GM19438 (cell line): Measurements from ENCODE around the gene GLRX3.
A peak's percentile ranks its signal among the peaks of the same experiment; 100 is the strongest.
"Not testable (repeated sequence)": the region's sequence is repeated elsewhere in the genome, so short reads cannot be mapped to it uniquely, and the experiment has no call there.

Source experiments
- ATAC-seq: cut with Tn5 transposase; IDR thresholded peaks from one replicate; pipeline ENCODE4 v1.9.1; 2021; ENCODE audit warnings: low read depth; ENCODE audit not compliant: unreplicated experiment

The GLRX3 gene

DNA sequence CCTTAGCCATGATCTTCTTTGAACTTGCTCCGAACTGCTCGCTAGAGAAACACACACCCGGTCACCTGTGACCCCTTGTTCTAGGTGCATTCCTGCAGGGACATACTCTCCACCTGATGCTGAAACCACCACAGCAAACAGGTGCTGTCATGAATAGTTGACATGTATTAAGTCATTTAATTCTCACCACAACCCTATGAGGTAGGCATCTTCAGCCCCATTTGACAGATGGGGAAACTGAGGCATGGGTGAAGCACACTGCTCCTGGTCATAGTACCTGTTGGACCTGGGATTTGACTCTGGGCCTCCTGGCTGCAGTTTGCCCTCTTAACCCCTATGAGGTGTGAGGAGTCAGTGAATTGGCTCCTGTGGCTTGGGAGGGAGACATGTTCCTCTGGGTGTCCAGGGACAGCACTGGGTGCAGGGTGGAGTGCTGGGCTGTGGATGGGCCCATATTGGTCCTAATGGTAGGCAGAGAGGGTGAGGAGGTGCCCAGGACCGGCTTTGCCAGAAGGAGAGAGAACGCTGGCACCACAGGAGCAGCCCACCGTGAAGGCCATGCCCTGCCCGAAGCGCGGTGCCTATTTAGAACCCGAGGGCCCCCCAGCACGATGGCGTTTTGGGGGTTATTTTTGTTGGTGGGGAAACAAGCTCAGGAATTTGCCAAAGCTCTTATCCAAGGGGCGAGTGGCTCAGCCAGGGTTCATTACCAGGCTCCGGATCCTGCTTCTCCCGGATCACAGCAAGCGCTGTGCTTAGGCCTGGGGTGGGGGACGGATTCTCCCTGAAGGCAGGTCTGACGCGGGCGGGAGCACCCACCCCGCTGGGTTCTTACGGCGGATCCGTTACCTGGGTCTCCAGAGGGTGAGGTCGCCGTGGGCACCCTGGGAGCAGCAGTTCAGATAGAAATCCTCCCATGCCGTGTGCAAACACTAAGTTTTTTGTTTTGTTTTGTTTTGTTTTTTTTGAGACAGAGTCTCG lies 52.3 kb downstream of the GLRX3 start:
- ATAC-seq, result no peak

GRCh38 chr10:130189608-130190054 lies 53.4 kb downstream of the GLRX3 start:
- no peak for ATAC-seq

DNA sequence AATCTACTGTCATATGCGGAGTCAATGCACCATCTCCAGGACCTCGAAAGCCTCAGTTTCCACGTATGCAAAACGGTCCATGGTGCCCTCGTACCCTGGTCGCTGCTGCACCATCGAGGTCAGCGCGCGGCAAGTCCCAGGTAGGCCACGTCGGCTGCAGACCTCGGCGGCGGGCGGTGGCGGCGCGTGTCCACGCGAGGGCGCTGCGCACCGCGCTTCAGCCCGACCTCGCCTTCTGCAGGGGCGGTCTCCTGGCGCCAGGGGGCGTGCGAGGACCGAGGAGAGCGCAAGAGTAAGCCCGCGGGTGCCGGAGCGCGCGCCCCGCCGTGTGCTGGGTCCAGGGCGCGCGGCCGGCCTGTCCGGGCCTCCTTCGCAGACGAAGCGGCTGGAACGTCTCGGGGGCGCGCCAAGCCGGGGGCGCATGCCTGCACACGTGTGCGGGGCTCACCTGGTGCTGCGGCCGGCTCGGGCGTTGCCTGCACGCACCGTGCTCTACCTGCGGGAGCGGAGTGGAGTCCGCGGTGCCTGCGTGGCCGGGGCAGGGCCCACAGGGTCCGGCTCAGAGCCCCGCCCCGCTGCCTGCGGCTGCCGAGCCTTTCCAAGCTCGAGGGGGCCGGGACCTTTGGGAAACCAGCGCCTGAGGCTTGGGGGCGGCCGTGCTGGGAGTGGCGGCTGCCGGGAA lies 54.0 kb downstream of the GLRX3 start:
- ATAC-seq, result peak; percentile 82

DNA sequence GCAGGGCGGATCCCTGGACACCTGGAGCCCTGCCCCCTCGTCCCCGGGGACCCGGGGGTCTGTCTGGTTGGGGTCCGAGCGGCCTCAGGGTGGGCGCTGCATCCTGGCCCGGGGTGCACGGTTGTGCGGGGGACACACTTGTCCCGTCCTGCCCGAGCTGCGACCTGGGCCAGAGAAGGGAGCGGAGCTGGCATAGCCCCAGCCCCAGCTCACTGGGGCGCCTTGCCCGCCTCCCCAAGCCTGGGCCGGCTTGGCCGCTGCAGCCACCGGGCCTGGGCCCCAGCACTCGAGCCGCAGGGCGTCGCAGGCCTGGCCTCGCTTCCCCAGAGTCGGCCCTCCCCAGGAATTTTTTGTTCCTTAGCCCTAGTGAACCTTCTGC lies 54.5 kb downstream of the GLRX3 start:
- no peak for ATAC-seq

- ATAC-seq, result no peak
Measured at GRCh38 chr10:130191380-130191779, 55.2 kb downstream of the GLRX3 start.

GRCh38 chr10:130192276-130192848 lies 56.2 kb downstream of the GLRX3 start:
- no peak for ATAC-seq

GRCh38 chr10:130193033-130193432 lies 56.8 kb downstream of the GLRX3 start:
- ATAC-seq, result no peak

DNA sequence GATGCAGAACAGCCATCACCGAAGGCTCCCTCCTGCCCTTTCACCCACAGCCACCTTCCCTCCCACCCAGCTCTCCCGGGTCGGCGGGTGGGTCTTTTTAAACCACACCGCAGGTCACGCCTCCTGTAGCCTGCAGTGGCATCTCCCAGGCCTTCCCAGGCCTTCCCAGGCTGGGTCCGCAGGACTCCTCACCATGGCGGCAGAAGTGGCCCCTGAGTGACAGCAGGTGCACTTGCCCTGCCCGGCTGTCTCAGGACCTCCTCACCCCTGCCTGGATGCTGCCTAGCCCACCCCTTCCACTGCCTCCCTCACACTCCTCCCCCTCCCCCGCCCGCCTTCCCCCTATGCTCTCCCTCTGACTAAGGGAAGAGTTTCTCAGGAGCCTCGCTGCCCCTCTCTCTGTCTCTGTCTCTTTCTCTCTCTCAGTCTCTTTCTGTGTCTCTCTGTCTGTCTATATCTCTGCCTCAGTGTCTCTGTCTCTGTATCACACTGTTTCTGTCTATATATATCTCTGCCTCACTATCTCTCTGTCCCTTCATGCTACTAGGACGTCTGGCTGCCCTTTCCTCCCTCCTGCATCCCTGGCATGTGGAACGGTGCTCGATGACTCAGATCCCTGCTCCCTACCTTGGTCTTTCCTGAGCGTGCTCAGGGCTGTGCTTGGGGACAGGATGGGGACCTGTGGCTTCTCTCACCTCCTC lies 57.5 kb downstream of the GLRX3 start:
- no peak for ATAC-seq

DNA sequence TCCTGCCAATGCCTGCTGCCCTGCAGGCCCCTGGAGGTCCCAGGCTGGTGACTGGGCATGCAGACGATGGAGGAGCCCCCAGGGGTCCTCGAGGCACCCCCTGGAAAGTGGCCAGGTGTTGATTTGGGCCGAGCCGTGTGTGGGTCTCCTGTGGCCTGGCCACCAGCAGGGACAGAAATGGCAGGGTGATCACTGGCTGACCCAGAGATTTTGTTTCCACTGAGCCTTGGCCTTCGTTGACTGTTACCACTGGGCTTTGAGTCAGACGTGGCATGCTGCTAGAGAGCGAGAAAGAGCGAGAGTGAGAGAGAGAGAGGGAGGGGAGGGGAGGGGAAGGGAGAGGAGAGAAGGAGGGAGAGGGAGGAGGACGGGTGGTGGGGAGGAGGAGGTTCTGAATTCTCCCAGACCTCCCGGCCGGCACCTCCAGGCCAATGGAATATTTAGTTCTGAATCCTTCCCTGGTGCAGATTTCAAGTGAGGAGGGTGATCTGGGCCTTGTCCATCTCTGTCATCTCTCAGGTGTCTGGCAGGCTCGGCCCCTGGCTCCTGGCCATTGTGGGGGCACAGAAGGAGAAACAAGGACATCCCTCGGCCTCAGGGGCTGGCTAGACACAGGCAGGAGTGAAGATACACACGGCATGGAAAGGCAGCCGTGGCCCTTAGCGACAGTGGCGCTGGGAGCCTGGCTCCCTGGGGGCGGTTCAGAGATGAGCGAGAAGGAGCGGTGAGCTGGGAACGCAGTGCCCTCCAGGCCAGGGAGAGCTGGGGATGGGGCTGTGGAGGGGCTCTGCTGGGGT lies 58.2 kb downstream of the GLRX3 start:
- ATAC-seq, result no peak

- no peak for ATAC-seq
Measured at GRCh38 chr10:130194991-130195645, 58.9 kb downstream of the GLRX3 start.

DNA sequence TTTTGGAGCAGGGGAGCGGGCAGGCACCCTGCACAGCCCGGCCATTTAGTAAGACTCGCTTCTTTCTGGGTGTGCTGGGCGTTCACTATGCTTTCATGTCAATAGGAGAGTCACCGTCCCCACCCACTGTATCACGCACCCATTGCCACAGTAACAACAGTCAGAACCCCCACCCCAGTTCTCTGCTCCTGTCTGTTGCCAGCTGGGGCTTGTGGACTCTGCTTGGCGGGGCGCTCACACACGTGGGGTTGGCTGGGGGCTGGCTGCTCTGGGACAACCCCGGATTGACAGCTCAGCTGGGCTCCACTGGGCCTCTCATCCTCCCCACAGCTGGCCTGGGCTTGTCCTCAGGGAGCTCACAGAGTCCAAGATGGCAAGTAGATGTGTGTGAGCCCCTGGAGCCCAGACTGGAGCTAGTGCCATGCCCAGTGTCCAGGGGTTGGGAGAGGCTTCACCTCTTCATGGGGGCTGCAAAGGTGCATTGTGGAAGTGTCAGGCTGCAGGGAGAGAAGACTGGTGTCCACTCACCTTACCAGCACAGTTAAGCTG lies 59.6 kb downstream of the GLRX3 start:
- no peak for ATAC-seq

DNA sequence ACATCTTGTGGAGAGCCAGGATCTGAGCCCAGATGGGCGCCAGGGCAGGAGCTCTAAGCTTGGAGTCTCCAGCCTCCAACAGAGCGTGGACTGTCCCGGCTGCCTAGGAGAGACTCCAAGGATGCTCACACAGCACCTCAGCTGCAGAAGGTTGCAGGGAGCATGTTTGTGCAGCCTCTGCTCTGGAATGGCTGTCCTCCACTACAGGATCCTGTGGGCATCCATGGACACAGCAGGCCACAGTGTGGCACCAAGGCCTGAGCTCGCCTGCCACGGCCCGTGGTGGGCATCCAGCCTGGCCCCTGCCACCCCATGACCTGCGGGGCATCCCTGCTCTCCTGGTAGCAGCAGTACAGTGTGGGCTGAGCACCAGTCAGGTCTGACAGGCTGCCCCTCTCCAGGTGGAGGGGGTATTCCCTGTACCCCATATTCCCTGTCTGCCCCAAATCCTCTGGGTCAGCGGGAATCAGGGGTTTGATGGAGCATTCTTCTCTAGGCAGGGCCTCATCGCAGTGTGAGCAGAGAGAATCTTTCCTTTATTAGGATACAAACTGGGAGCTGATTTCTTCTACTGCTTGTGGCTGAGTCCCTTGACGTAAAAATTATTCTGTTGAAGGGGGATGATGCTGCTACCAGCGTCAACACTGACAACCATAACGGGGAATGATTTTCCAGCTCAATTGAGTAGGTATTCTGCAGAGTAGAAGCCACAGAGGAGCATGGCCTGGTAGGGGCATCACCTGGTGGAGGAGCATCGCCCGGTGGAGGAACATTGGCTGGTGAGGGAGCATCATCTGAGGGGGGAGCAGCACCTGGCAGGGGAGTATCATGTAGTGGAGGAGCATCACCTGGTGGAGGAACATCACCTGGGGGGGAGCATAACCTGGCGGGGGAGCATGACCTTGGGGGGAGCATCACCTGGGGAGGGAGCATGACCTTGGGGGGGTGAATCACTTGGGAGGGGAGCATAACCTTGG lies 60.6 kb downstream of the GLRX3 start:
- ATAC-seq, result no peak

GRCh38 chr10:130198651-130199050 lies 62.5 kb downstream of the GLRX3 start:
- ATAC-seq, result no peak

DNA sequence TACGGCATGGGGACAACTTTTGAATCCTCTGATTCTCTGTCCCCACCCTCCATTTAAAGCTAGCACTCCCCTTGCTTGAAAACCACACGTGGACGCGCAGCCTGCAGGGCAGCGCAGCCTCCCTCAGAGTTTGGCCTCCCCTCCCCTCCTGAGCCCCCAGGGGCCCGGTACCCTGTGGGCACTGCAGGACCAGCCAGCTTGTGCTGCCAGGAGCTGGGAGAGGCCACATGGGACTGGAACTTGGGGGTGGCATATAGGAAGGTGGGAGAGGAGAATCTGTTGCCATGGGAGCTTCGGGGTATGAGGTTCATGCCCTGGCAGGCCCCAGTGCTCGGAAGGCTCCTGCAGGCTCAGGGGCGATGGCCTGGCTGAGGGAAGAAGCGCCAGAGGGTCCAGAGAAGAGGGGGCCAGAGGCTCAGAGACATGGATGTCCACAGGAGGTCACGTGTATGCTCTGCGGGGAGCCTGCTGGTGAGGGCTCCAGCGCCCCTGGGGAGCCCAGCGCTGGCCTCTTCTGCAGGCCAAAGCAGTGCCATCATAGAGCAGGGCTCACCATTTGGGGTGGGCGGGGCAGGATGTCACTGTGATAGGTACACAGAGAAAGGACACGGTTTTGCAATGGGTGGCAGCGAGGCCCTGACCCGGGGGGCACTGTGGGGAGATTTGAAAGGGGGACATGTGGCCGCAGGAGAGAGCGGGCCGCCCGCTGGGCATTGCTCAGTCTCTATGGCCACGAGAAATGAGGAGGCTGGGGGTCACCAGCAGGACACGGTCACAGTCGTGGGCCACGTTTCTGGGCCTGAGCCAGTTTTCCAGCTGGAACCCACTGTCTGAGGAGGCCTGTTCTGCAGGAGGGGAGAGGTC lies 64.2 kb downstream of the GLRX3 start:
- no peak for ATAC-seq

GRCh38 chr10:130201043-130201380 lies 64.8 kb downstream of the GLRX3 start:
- ATAC-seq, result no peak

- not testable (repeated sequence) for ATAC-seq
Measured at GRCh38 chr10:130202150-130202549, 66.0 kb downstream of the GLRX3 start.

DNA sequence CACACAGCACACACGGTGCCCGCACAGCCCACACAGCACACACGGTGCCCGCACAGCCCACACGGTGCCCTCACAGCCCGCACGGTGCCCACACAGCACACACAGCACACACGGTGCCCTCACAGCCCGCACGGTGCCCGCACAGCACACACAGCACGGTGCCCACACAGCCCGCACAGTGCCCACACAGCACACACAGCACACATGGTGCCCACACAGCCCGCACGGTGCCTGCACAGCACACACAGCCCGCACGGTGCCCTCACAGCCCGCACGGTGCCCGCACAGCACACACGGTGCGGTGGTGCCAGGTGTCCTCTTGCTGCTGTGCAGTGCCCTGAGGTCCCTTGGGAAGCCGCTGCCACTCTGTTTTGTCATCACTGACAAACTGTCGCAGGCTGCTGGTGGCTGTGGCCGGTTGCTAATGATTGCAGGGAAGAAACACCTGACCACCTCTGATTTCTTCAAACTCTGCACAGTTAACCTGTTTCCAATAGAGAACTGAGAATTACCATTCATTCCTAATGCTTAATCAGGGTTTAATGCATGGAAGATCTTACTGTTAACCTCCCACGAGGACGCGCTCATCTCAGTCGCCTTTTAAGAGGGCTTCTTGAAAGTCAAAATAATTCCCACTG lies 66.9 kb downstream of the GLRX3 start:
- ATAC-seq, result no peak
